ENCODE data around the gene CST5. TPM values are rescaled to one million over a fixed set of nuclear protein-coding genes. Genes with fewer than 3 reads are reported as not detected.
"Not testable (repeated sequence)": the region's sequence is repeated elsewhere in the genome, so short reads cannot be mapped to it uniquely, and the experiment has no call there.

The CST5 gene
- total RNA-seq, 1 experiment from 2014 or later = not detected

- DNase-seq (ENCODE audit: low spot score) = no peak
These were observed 37.9 kb downstream of the CST5 start for GRCh38 chr20:23841693-23842092.

DNA sequence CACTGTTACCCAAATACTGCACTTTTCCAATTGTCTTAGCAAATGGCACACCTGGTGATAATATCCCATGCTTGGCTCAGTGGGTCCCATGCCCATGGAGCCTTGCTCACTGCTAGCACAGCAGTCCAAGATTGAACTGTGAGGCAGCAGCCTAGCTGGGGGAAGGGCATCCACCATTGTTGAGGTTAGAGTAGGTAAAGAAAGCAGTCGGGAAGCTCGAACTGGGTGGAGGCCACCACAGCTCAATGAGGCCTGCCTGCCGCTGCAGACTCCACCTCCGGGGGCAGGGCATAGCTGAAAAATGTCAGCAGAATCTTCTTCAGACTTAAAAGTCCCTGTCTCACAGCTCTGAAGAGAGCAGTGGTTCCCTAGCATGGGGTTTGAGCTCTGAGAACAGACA is 43.8 kb downstream of the CST5 start:
- DNase-seq (ENCODE audit: low spot score) = no peak

- no peak for DNase-seq (ENCODE audit: low spot score)
These were observed 46.6 kb downstream of the CST5 start for GRCh38 chr20:23832775-23833513.

DNA sequence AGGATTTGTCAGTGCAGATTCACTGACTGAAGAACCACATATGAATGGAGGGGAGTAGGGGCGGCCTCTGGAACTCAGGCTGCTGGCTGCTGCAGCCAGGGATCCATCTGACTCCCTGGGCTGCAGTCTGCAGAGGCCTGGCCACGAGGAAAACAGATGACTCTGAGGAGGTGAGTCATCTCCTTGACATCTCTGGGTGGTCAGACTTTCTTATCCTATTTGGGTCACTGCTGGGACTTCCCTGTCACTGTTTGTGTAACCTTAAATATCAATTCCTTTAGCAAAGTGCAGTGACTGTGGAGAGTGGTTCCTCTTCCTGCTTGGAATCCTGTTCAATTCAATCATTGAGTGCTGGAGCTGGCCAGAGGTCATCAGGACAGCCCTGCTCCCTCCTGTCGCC is 47.6 kb downstream of the CST5 start:
- not testable (repeated sequence) for DNase-seq (ENCODE audit: low spot score)

DNA sequence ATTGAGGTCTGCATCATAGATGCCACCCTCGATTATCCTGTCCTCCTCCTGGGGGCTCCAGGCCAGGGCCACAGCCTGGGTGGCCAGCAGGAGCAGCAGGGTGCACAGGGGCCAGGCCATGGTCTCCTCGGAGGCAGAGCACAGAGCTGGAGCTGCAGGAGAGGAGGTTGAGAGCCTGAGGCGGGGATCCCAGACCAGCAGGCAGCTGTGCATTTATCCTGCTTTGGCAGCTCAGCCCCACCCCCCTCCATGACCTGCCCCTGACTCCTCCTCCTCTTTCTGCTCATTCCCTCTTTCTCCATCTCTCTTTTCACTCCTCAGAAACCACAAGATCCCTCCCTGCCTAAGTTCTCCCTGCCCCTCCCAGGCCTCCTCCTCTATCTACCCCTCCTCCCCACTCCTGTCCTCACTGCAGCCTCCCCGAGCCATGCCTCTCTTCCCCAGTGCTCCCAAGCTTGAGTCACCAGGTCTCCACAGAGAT is 53.0 kb downstream of the CST5 start, which contains the start of gene CST2:
Gene CST2 (minus strand): TSS at position 189 of the 481 bp plus-strand sequence. CDS start 69 bp downstream, at position 120.
- no peak for DNase-seq (ENCODE audit: low spot score)

Other genes with a start within 250 kb of the CST5 start
- gene CST3, start 241.8 kb downstream of the CST5 start, total RNA-seq (2014; rRNA removed; shearing (Covaris generic)) = 131 and 132 TPM in 2 replicates
- not detected in 2 replicates for gene CST4, start 190.7 kb downstream of the CST5 start, total RNA-seq (2014; rRNA removed; shearing (Covaris generic))
- gene CST1, start 128.8 kb downstream of the CST5 start, total RNA-seq (2014; rRNA removed; shearing (Covaris generic)) = 0.15 TPM in 1 of 2 replicates, not detected in the other
- gene CST2, start 53.0 kb downstream of the CST5 start, total RNA-seq (2014; rRNA removed; shearing (Covaris generic)) = not detected in 2 replicates
- gene GGTLC1, start 109.0 kb upstream of the CST5 start, total RNA-seq (2014; rRNA removed; shearing (Covaris generic)) = not detected in 2 replicates

All from H4 (cell line).